GM21576 (cell line): ENCODE measurements around the gene PIK3CB.
A peak's percentile ranks its signal among the peaks of the same experiment; 100 is the strongest.

Experiments used
- ATAC-seq: cut with Tn5 transposase; IDR thresholded peaks from one replicate; pipeline ENCODE4 v1.9.1; 2021; ENCODE audit warnings: mild to moderate bottlenecking, moderate library complexity; ENCODE audit not compliant: unreplicated experiment

The PIK3CB gene

DNA sequence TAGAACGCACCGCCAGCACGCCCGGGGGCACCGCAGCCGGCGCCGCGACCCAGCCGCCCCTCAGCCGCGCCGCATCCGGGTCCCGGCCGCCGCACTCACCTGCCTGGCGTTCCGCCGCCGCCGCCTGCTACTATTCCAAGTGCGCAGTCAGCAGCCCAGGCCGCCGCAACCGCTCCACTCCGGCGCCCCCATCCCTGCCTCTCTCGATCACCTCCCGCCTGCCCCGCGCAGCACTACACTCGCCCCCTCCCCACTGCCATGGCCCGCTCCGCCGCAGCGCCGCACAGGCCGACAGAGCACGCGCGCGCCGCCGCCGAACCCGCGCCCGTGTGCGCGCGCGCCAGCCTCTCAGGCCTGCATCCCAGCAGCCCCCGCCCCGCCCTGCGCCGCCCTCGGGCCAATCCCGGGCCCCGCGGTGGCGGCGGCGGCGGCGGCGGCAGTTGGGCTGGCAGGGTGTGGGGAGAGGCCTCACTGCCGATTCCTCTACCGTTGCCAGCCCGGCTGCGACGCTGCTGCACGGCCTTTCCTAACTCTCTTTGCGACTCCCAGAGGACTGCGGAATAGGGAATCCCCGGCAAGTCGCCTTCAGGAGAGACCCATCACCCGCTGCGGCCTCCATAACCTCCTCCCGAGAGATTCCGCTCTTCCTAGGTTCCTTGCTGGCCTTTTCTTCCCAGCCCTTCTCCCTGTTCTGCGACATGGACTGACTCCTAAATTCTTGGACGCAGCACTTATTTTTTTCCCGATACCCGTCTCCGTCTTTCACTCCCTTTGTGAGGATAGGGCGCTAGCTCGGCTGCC, at the start of gene PIK3CB:
TSS of gene PIK3CB (minus strand) at position 333 of the 801 bp plus-strand sequence. CDS start 75,585 bp downstream, outside the sequence.
- peak; percentile 89 for ATAC-seq

DNA sequence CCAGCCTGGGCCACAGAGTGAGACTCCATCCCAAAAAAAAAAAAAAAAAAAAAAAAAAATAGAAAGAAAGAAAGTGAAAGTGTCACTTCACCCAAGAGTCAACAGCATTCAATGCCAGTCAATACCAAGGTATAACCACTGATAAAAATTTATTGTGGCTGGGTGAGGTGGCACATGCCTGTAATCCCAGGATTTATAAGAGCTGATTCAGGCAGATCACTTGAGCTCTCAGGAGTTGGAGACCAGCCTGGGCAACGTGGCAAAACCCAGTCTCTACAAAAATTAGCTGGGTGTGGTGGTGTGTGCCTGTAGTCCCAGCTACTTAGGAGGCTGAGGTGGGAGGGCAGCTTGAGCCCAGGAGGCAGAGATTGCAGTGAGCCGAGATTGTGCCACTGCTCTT, 46.5 kb upstream of the PIK3CB start:
- ATAC-seq = no peak

DNA sequence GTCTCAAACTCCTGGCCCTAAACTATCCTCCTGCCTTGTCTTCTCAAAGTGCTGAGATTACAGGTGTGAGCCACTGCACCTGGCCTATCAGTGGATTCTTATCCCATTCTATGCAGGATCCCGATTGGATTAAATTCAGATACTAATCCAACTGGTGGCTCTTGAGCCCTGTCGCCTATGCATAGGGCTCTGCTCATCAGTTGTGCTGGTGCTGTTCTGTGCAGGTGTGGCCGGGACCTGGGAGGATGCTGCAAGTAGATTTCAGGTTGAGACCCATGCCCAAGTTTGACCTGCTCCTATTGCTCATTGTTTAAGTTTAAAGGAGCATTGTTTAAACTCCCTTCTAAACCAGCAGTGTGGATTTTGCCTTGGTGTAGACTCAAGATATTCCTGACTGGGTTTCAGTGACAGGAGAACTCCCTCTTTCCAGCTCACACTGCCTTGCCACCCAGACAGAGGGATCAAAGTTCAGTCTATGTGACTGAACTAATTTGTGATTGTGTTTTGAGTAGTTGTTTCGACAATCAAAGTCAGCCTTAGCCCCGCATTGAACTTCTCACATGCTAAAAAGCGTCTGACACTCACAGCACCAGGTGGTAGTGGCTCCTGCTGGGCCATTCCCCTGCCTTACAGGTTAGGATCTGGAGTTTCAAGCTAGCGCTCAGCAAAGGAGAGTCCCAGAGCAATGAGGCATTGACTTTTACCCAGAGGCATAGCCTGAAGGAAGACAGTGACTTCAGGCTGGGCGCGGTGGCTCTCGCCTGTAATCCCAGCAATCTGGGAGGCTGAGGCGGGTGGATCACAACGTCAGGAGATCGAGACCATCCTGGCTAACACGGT, 45.0 kb upstream of the PIK3CB start:
- ATAC-seq = no peak

DNA sequence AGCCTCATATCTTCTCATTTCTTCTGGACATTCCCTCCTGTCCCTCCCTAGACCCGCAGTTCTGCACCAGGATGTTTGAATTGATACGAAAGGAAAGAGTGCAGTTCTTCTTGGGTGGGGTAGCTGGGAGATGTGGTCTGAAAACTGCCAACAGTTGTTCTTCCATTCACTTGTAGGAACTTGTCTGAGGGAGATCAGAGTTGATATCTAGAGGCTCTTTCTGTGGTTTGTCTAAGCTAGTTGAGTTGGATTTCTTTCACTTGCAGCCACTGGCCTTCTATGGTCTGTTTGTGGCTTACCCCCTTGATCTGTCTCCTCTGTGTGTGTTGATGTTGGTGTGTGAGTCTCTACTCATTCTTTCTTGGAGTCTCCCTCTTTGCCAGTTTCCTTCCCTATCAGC, 42.5 kb upstream of the PIK3CB start:
- ATAC-seq = no peak

DNA sequence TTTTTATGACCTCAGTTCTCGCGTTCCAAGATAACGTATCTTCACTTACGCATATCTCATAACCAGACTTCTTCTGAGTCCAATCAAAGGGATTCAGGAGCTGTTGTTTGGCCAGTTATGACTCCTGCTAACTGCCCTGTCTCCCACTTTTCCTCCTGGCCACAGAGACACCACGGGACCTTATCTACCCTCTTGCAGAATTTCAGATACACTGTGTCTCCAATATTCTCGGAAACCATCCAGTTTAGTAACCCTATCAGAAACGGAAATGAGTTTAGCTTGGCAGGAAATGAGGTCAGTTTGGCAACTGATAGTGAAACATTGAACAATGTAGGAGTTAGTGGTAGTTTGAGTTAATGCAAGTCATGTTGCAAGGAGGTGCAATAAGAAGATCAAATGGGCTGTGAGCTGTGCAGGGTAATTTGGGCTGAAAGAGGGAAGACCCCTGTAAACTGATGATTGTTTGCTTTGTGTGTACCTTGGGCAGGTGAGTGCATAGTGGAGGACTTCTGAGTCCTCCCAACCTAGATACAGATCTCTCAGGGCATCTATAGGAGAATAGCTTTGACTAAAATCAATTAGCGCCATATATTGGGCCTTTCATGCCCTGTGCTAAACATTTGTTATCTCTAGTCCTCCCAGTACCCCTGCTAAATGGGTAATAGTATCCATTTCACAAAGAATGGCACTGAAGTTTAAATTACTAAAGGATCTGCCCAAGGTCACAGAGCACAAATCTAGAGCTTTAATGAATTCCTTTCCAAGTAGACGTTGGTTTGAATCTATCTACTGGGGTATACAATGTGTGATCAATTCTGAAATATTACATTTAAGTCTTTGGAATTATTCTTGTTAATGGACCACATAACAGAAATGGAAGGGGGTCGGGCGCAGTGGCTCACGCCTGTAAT, 41.3 kb upstream of the PIK3CB start:
- ATAC-seq = no peak

DNA sequence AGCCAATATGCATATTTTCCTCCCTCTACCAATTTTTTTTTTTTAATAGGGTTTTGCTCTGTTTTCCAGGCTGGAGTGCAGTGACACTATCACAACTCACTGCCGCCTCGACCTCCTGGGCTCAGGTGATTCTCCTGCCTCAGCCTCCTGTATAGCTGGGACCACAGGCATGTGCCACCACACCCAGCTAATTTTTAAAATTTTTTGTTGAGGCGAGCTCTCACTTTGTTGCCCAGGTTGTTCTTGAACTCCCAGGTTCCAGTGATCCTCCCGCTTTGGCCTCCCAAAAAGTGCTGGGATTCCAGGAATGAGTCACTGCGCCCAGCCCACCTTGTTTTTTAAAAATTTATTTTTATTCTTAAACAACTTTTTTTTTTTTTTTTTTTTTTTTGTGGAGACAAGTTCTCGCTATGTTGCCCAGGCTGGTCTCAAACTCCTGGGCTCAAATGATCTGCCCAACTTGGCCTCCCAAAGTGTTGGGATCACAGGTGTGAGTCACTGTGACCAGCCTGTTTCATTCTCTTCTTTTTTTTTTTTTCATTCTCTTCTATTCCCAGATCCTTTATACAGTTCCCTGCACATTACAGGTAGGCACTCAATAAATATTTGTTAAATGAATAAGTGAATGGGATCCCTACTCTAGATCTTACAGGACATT, 40.5 kb upstream of the PIK3CB start:
- no peak for ATAC-seq

DNA sequence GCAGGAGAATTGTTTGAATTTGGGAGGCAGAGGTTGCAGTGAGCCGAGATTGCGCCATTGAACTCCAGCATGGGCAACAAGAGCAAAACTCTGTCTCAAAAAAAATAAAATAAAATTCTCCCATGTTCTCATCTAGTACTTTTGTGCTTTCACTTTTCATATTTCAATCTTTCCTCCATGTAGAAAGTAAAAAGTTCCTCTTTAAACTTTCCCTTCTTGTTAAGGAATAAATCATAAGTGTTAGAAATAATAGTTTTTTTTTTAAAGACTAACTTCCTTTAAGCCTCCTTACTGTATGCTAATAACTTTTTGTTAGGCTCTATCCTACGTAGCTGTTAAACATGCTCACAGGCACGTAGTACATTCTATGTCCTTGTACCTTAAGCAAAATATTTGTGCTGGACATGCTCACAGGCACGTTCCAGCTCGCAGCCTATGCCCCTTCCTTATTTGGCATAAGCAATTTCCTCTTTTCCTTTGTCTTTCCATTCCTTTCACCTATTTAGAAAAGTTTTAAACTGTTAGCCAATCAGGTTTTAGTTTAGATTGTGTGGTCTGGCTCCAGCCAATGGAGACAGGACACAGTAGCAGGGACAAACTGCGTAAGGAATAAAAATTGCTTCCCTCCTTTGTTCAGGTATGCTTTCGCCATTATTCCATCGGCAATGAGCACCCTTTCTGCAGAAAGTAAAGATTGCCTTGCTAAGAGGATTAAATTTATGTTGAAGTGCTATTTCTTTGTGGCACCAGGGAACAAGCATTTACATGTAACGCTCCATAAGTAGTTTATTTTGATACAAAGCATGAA, 38.9 kb upstream of the PIK3CB start:
- ATAC-seq = no peak

DNA sequence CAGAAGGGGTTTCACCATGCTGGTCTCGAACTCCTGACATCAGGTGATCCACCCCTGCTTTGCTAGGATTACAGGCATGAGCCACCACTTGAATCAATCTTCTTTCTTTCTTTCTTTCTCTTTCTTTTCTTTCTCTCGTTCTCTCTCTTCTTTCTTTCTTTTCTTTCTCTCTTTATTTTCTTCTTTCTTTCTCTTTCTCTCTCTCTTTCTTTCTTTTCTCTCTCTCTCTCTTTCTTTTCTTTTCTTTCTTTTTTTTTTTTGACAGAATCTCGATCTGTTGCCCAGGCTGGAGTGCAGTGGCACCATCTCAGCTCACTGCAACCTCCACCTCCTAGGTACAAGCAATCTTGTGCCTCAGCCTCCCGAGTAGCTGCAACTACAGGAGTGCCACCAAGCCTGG, 37.9 kb upstream of the PIK3CB start:
- ATAC-seq = no peak

DNA sequence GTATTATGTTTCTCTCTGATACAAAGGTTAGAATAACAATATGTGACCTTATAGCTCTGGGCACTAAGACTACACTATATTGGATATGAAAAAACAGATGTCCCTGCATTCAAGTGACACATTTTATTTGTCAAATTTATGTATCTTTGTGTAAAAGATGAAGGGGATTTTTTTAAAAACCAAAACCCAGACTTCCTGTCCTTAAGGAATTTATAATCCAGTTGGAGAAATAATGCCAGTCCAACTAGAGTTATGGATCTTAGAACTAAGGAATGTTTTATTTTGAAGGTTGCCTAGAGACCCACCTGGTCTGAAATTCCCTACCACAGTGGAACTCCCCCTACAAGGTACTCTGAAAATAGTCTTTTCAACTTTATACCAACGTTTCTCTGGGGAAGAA, 33.3 kb upstream of the PIK3CB start:
- no peak for ATAC-seq

DNA sequence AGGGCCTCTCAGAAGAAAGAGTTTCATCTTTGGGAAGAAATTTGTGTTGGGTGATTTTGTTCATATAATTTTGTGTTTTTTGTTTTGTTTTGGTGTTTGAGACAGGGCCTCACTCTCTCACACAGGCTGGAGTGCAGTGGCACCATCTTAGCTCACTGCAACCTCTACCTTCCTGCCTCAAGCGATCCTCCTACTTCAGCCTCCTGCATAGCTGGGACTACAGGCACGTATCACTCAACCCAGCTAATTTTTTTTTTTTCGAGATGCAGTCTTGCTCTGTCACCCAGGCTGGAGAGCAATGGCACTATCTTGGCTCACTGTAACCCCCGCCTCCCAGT, 29.0 kb upstream of the PIK3CB start:
- no peak for ATAC-seq

DNA sequence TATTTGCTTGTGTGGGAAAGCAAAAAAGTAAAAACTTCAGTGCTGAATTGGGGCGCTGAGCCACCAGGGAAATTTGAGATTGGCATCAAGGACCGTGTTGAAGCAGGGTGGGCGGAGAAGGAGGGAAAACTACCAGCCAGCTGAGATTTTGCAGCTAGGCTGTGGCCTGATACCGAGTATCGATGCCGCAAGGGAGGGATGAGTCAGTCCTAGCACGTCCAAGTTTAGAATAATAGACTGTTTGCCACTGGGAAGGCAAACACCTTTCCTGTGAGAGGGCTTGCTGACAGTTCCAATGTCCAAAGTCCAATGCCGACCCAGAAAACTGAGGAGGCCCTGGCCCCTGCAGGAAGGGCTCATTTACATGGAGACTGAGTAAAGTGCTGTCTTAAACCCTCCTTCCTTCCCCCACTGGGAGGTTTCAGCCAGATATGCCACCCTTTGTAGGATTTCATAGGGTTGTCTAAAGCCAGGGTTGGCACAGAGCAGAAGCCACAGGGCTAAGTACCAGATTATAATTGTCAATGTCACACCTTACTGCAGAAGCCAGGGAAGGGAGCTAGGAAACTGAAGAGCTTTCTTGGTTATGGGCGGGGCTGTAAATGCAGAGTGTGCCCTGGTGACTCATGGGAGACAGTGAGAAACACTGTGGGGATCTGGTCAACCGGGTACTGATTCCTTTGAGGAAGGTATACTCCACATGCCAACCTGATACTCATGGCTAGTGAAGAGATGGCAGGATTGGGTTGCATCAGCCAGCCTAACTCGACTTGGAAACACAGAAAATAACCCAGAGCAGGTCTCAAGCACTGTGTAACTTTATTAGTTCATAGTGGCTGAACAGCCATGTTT, 28.4 kb upstream of the PIK3CB start:
- no peak for ATAC-seq

DNA sequence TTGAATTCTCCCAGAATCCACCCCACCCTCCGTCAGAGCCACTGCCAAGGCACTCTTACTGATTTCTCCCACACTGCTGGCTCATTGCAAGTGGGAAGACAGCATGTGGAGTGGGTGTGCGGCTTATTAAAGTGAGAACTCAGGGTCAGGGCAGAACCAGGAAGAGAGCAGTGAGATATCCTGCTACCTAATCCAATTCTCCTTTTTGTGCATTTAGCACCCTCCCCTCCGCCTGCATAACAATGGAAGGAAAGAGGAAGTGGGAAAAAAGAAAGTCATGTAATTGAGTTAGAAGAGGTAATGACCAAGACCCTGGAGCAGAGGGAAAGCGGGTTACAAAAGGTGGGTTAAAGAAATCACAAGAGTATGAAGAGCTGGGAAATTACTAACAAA, 27.8 kb upstream of the PIK3CB start:
- ATAC-seq = no peak

DNA sequence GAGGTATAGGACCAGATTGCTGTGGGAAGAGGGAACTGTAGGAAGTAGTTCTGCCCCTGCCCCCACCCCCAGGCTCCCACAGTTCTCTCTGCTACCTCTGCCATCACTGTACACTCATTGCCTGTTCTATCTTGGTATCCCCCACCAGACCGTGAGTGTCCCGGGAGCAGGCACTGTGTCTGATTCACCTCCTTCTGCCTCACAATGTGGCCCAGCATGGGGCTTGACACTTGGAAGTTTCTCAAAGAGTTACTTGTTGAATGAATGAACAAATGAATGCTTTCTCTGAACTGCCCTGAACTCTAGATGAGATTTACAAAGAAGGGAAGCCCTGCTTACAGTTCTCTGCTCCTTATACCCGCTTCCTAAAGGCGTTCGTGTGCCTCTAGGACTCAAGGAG, 27.1 kb upstream of the PIK3CB start:
- no peak for ATAC-seq

DNA sequence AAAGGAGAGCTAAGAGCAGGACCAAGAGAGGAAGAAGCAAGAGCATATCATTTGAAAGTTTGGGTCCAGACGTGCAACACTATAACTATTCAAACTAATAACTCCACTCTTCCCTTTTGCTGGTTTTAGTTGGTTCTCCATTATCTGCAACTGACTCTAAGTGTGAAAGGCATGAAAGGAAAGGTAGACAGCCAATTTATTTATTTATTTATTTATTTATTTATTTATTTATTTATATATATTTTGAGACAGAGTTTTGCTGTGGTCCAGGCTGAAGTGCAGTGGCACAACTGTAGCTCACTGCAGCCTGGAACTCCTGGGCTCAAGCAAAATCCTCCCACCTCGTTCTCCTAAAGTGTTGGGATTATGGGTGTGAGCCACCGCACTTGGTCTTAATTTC, 22.1 kb upstream of the PIK3CB start:
- no peak for ATAC-seq

DNA sequence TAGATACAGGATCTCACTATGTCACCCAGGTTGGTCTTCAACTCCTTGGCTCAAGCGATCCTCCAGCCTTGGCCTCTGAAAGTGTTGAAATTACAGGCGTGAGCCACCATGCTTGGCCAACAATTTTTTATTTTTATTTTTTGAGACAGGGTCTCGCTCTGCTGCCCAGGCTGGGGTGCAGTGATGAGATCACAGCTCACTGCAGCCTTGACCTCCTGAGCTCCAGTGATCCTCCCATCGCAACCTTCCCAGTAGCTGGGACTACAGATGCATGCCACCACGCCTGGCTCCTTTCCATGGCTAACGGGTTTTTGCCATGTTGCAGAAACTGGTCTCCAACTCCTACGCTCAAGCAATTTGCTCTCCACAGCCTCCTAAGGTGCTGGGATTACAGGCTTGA, 20.2 kb upstream of the PIK3CB start:
- ATAC-seq = no peak

DNA sequence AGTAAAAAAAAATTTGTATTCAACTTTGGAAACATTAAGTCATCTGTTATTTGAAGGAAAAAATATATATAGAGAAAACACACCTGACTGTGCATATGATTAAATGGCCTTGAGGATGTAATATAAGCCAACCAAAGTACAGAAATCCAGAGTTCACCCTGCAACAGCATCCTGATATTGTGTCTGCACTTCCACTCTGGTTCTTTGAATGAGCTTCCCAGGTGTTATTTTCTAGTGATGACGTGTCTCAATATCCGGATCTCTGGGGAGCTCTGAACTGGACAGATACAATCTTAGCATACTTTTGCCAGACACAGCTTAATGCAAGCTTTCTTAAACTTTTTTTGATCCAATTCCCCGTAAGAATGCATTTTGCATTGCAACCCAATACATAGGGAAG, 19.5 kb upstream of the PIK3CB start:
- no peak for ATAC-seq

DNA sequence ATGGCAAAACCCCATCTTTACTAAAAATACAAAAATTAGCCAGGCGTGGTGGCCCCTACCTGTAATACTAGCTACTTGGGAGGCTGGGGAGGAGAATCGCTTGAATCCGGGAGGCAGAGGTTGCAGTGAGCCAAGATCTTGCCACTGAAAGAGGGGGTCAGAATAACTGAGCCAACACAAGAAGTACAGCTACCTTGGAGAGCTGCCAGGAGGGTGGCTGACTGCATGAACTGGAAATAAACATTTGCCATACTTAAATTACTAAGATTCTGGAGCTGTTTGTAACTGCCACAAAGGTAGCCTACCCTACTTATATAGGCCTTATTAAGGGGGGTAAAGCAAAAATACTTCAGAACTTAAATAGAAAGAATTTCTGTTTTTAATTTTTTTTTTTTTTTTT, 15.4 kb upstream of the PIK3CB start:
- ATAC-seq = no peak

DNA sequence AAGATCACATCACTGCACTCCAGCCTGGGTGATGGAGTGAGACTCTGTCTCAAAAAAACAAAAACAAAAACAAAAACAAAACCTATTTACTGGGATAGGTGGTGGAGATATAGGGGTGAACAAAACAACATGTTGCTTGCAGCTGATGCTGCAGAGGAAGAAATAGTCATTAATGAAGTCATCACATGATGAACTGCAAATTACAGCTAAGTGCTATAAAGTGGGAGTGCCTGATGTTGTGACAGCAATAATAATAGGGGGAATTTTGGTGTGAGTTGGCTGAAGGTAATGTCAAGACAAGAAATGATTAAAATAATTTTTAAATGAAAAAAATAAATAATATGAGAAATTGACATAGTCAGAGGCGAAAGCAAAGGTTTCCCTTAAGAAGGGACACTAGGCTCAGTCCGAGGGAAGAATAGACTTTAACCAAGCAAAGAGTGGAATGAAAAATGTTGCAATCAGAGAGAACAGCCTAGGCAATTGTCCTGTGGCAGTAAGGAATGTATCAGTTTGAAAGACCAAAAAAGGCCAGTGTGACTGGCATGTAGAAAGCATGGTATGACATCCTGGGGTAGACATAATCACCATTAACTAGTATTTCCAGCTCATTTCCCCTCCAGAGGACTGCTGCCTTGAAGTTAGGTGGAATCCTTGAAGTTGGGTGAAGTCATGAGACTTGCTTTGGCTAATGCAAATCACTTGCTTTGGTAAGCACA, 14.7 kb upstream of the PIK3CB start:
- ATAC-seq = no peak
